Upper lobe of left lung (tissue), 4 donors: Measurements from ENCODE around the gene OTULINL.

ENCODE experiments used
- EP300 ChIP-seq, 4 donors: sonication (generic); formaldehyde crosslinking; IDR thresholded peaks; one replicate each; pipeline ENCODE4 v1.5.1; 2017; ENCODE audit warnings: antibody characterized with exemption in 4 of 4, control low read depth in 2 of 4
- TF ChIP-seq, protein P1 (sequence below), 6 experiments: fragments of 450-650 bp in 4 of 6; fragments of 200-600 bp in 2 of 6; sonication (generic) in 2 of 6; IDR thresholded peaks; one replicate each; pipeline ENCODE4 v1.5.1; 2016 to 2019; ENCODE audit warnings: antibody characterized with exemption in 6 of 6

DNA sequence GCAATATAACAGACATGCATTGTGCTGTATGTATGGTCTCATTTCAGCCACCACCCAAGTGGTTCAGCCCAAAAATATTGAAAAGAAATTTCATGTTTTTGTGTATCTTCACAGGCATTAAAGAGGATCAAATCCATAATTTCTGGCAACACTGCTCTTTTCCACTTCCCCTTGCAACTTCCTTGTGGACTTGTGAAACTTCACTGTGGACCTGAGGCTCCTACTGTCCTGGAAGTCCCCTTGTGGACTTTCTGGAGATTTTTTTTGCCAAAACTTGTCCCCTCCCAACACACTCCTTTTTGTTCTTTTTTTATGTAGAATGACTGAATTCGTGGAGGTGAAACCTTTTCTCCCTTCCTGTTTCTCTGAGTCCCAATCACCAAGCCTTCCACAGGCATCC lies 14.3 kb downstream of the OTULINL start:
- TF ChIP-seq, protein P1, sequence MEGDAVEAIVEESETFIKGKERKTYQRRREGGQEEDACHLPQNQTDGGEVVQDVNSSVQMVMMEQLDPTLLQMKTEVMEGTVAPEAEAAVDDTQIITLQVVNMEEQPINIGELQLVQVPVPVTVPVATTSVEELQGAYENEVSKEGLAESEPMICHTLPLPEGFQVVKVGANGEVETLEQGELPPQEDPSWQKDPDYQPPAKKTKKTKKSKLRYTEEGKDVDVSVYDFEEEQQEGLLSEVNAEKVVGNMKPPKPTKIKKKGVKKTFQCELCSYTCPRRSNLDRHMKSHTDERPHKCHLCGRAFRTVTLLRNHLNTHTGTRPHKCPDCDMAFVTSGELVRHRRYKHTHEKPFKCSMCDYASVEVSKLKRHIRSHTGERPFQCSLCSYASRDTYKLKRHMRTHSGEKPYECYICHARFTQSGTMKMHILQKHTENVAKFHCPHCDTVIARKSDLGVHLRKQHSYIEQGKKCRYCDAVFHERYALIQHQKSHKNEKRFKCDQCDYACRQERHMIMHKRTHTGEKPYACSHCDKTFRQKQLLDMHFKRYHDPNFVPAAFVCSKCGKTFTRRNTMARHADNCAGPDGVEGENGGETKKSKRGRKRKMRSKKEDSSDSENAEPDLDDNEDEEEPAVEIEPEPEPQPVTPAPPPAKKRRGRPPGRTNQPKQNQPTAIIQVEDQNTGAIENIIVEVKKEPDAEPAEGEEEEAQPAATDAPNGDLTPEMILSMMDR (IDR thresholded peaks at IDR 0.05), result no peak
- TF ChIP-seq EP300 (IDR thresholded peaks at IDR 0.05), result no peak
